Progenitor cell of endocrine pancreas (in vitro differentiated cells): ENCODE results near the gene PDIA5. TPM values are rescaled to one million over a fixed set of nuclear protein-coding genes. Genes with fewer than 3 reads are reported as not detected.

ENCODE experiments used
- DNase-seq: peaks from one replicate; pipeline ENCODE4 v3.0.0; 2021; ENCODE audit warnings: low spot score; ENCODE audit not compliant: unreplicated experiment
- H3K27ac Mint-ChIP-seq: 2 replicates; pipeline ENCODE4 v1.8.0; 2021; ENCODE audit warnings: mild to moderate bottlenecking, moderate library complexity, mixed read lengths
- H3K27me3 Mint-ChIP-seq: 2 replicates; pipeline ENCODE4 v1.8.0; 2021; ENCODE audit warnings: mixed read lengths
- H3K36me3 Mint-ChIP-seq: 2 replicates; pipeline ENCODE4 v1.8.0; 2022; ENCODE audit warnings: mixed read lengths; ENCODE audit not compliant: insufficient read depth
- H3K4me1 Mint-ChIP-seq: 2 replicates; pipeline ENCODE4 v1.8.0; 2021; ENCODE audit warnings: low read depth, mixed read lengths
- H3K4me3 Mint-ChIP-seq: 2 replicates; pipeline ENCODE4 v1.8.0; 2021; ENCODE audit warnings: low read depth, mild to moderate bottlenecking, moderate library complexity, mixed read lengths
- H3K9me3 Mint-ChIP-seq: 2 replicates; pipeline ENCODE4 v1.8.0; 2021; ENCODE audit warnings: low read depth, mixed read lengths
- total RNA-seq: library from RNA; stranded (reverse); gene quantifications from 2 replicates; pipeline ENCODE4 v1.2.1, GENCODE V29; 2021
- TF ChIP-seq, protein P1 (sequence below): fragments of 200-600 bp; sonication (generic); IDR thresholded peaks from one replicate; pipeline ENCODE4 v1.5.0; 2021; ENCODE audit warnings: antibody characterized with exemption, mild to moderate bottlenecking; ENCODE audit not compliant: unreplicated experiment

The PDIA5 gene
- total RNA-seq, 1 donor from 2014 or later: 22.2 TPM

DNA sequence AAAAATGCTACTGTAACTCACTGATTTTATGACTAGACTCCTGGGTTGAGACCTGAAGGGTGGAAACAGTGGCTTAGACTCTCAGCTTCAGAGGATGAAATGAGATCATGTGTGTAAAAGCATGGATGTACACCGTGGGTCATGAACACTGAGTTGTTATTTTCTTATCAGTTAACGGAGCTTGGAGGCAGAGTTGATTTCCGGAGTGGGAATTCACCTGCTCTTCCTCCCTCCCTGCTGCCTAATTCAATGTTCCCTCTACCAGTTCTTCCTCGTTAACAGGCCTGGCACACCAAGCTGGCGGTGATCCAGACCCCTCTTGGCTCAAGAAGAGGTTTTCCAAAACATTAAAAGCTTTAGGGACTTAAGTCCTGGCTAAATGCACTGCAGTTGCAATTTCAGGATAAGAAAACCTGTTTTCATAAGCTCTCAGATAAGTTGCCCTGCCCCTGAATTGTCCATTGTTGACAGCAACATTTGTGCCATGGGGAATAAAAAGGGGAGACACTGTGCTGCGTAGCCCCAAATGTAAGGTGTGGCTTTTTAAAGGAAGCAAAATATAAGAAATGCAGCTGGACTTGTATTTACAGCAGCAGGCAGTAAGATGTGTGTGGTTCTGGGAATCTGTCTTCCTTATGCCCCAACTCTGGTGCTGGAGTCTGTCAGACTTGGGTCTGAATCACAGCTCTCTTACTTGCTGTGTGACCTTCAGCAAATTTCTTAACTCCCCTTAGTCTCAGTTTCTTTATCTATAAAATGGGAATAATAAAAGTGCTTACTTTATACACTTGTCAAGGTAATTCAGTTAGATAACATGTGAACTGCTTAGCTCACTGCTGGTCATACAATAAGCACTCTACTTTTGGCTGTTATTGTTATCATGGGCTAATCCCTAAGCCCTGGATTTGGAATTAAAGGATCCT, 9.9 kb downstream of the PDIA5 start:
- peaks cover 3% of the 10 kb centered on the region for H3K36me3 Mint-ChIP-seq
- H3K9me3 Mint-ChIP-seq: no peaks in the 10 kb centered on the region
- DNase-seq: no peak
- TF ChIP-seq, protein P1, sequence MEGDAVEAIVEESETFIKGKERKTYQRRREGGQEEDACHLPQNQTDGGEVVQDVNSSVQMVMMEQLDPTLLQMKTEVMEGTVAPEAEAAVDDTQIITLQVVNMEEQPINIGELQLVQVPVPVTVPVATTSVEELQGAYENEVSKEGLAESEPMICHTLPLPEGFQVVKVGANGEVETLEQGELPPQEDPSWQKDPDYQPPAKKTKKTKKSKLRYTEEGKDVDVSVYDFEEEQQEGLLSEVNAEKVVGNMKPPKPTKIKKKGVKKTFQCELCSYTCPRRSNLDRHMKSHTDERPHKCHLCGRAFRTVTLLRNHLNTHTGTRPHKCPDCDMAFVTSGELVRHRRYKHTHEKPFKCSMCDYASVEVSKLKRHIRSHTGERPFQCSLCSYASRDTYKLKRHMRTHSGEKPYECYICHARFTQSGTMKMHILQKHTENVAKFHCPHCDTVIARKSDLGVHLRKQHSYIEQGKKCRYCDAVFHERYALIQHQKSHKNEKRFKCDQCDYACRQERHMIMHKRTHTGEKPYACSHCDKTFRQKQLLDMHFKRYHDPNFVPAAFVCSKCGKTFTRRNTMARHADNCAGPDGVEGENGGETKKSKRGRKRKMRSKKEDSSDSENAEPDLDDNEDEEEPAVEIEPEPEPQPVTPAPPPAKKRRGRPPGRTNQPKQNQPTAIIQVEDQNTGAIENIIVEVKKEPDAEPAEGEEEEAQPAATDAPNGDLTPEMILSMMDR: no peak
- H3K4me1 Mint-ChIP-seq: peaks cover 5% of the 10 kb centered on the region
- H3K27ac Mint-ChIP-seq: no peak overlapping the region
- no peak overlapping the region for H3K4me3 Mint-ChIP-seq
- H3K27me3 Mint-ChIP-seq: peaks cover 9% of the 10 kb centered on the region

DNA sequence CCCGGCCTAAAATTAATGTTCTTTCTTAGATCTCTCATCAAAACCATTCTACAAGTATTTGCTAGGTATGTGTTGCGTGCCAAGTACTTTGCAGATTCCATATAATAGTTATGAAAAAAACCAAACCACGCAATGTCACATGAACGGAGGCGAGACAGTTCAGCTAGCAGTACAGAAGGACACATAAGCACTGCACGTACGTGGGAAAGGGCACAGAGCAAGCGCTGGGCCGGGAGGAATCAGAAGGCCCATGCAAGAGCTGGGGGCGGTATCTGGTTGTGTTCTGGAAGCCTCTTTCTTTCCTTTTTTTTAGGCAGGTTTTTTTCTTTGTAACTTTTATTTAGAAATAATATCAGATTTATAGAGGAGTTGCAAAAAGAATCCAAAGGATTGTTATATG, 11.3 kb downstream of the PDIA5 start:
- Mint-ChIP-seq H3K4me1 (peaks cover 9% of the 10 kb centered on the region), H3K27ac (no peak overlapping the region), H3K4me3 (no peak overlapping the region), H3K27me3 (peaks cover 6% of the 10 kb centered on the region), H3K36me3 (peaks cover 3% of the 10 kb centered on the region), H3K9me3 (no peaks in the 10 kb centered on the region)
- DNase-seq: no peak
- TF ChIP-seq, protein P1: no peak

DNA sequence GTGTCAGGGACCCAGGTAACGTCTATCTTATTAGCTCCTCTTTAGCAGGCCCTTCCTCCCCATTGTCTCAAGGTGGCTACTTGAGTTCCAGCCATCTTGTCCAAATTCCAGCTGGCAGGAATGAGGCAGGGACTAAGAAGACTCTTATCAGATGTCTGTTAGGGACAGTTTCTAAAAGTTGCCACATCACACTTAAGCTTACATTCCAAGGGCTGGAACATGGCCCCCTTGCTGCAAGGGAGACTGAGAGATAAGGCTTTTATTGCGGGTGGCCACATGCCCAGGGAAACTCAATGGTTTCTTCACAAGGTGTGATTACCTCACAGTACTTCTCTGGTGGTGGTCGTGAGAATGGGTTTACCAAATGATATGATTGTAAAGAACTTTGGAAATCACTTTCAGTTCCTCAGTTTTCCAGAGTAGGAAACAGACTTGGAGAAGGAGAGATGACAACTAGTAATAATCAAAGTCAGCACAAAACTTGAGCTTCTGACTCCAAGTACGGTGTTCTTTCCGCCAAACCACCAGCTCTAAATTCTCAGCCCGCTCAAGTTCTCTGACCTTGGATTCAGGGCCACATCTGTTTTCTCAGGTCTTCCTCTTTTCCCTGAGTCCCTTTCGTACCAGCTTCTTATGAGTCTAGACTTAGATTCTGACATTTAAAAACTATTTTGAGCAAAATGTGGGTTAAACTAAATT, 14.2 kb downstream of the PDIA5 start:
- Mint-ChIP-seq H3K36me3 (peaks cover 3% of the 10 kb centered on the region), H3K9me3 (no peaks in the 10 kb centered on the region), H3K27ac (no peak overlapping the region), H3K4me1 (peaks cover 38% of the 10 kb centered on the region), H3K27me3 (peaks cover 11% of the 10 kb centered on the region), H3K4me3 (no peak overlapping the region)
- no peak for DNase-seq
- TF ChIP-seq, protein P1: no peak

DNA sequence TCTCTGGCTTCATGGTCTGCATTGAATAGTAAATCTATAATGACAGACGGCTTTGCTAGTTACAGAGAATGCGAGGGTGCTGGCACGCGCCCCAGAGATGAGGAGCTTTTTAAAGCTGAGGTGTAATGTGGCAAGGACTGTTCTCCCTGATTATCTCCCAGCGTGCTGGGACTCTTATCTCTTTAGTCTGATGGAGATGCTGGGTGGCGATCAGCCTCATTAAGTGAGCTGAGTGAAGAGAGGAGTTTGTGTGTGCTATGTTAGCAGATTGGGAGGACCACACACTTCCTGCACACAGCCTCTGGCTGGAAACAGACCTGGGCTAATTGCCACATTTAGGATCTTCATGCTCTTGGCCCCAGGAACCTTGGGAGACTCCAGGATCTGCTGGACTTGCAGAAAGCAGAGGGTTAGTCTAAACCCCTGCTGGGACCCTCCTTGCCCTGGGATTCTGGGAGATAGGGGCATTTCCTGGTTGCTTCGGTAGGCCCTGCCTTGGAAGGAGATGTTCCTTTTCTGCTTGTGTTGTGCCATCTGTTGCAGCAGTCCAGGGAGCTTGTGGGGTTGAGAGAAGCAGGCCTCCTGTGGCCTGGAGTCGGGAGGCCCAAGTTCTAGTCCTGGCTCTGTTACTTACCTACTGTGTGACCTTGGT, 15.0 kb downstream of the PDIA5 start:
- DNase-seq: no peak
- H3K36me3 Mint-ChIP-seq: peaks cover 3% of the 10 kb centered on the region
- no peaks in the 10 kb centered on the region for H3K9me3 Mint-ChIP-seq
- TF ChIP-seq, protein P1: no peak
- H3K27ac Mint-ChIP-seq: no peak overlapping the region
- peaks cover 38% of the 10 kb centered on the region for H3K4me1 Mint-ChIP-seq
- H3K27me3 Mint-ChIP-seq: peaks cover 11% of the 10 kb centered on the region
- H3K4me3 Mint-ChIP-seq: no peak overlapping the region

DNA sequence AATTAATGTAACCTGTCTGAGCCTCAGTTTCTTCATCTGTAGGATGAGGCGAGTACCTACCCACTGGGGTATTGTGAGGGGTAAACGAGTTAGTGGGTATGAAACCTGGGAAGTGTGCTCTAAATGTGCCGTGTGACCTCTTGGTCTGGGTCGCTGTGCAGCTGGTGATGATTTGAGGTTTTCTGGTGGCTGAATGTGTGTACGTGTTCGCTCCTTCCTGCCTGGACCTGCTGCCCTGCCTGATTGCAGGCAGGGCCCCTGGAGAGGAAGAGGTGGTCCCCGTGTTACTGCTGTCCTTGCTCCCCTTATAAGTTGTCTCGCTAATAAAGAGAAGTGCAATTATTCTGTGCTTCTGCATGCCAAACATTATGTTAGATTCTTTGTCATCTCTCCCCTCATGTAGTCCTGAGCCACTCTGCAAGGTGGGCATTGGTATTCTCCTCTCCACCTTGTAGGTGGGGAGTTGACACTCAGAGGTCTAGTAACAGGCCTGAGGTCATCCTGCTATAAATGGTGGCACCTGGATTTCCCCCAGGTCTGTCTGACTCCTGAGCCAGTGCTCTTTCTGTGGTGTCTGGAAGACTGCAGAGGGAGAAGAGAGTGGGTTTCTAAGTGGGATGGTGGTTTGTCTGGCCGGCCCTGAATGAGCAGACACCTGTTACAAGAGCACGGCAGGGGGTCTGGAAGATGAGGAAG, 15.7 kb downstream of the PDIA5 start:
- peaks cover 38% of the 10 kb centered on the region for H3K4me1 Mint-ChIP-seq
- no peak overlapping the region for H3K4me3 Mint-ChIP-seq
- no peak overlapping the region for H3K27ac Mint-ChIP-seq
- H3K27me3 Mint-ChIP-seq: peaks cover 11% of the 10 kb centered on the region
- no peak for DNase-seq
- H3K9me3 Mint-ChIP-seq: no peaks in the 10 kb centered on the region
- peaks cover 3% of the 10 kb centered on the region for H3K36me3 Mint-ChIP-seq
- TF ChIP-seq, protein P1: no peak
